GM18498 (cell line): ENCODE measurements around the gene NCAPD2.
"Not testable (repeated sequence)": the region's sequence is repeated elsewhere in the genome, so short reads cannot be mapped to it uniquely, and the experiment has no call there.

Experiments
- ATAC-seq: cut with Tn5 transposase; IDR thresholded peaks from one replicate; pipeline ENCODE4 v1.9.1; 2021; ENCODE audit warnings: mild to moderate bottlenecking, moderate library complexity; ENCODE audit not compliant: unreplicated experiment

NCAPD2 gene

GRCh38 chr12:6546016-6546415 is 52.1 kb downstream of the NCAPD2 start:
- no peak for ATAC-seq

- ATAC-seq, result no peak
Observed at GRCh38 chr12:6547566-6547965, 53.7 kb downstream of the NCAPD2 start.

GRCh38 chr12:6547987-6548386 is 54.1 kb downstream of the NCAPD2 start:
- ATAC-seq, result no peak

GRCh38 chr12:6548556-6548955 is 54.7 kb downstream of the NCAPD2 start:
- ATAC-seq, result no peak

- ATAC-seq, result no peak
Observed at GRCh38 chr12:6548966-6549683, 55.2 kb downstream of the NCAPD2 start.

- ATAC-seq, result no peak
Observed at GRCh38 chr12:6549684-6550151, 55.8 kb downstream of the NCAPD2 start.

GRCh38 chr12:6550294-6551062 is 56.6 kb downstream of the NCAPD2 start:
- ATAC-seq, result no peak

- ATAC-seq, result no peak
Observed at GRCh38 chr12:6551063-6551461, 57.2 kb downstream of the NCAPD2 start.

- ATAC-seq, result no peak
Observed at GRCh38 chr12:6551496-6552139, 57.7 kb downstream of the NCAPD2 start.

- no peak for ATAC-seq
Observed at GRCh38 chr12:6552140-6552551, 58.2 kb downstream of the NCAPD2 start.

- no peak for ATAC-seq
Observed at GRCh38 chr12:6553051-6553868, 59.4 kb downstream of the NCAPD2 start.

- ATAC-seq, result no peak
Observed at GRCh38 chr12:6554168-6555017, 60.5 kb downstream of the NCAPD2 start.

GRCh38 chr12:6555018-6555691 is 61.3 kb downstream of the NCAPD2 start:
- peak; percentile 31 for ATAC-seq

GRCh38 chr12:6556496-6556817 is 62.6 kb downstream of the NCAPD2 start:
- ATAC-seq, result not testable (repeated sequence)

- ATAC-seq, result no peak
Observed at GRCh38 chr12:6556857-6557256, 63.0 kb downstream of the NCAPD2 start.

- ATAC-seq, result not testable (repeated sequence)
Observed at GRCh38 chr12:6558014-6558760, 64.3 kb downstream of the NCAPD2 start.

- no peak for ATAC-seq
Observed at GRCh38 chr12:6559500-6559899, 65.6 kb downstream of the NCAPD2 start.

- no peak for ATAC-seq
Observed at GRCh38 chr12:6560501-6561205, 66.8 kb downstream of the NCAPD2 start.
